Activated effector memory CD4-positive, alpha-beta T cell treated with anti-CD3 and anti-CD28 coated beads, Interleukin-2, amount 50 U/mL, for 16 hours (primary cell): ENCODE measurements around the gene TRIM13.
"Not testable (repeated sequence)": the region's sequence is repeated elsewhere in the genome, so short reads cannot be mapped to it uniquely, and the experiment has no call there.

Source experiments
- DNase-seq: peaks from one replicate; pipeline ENCODE4 v3.0.0-alpha.2; 2020

Gene TRIM13

DNA sequence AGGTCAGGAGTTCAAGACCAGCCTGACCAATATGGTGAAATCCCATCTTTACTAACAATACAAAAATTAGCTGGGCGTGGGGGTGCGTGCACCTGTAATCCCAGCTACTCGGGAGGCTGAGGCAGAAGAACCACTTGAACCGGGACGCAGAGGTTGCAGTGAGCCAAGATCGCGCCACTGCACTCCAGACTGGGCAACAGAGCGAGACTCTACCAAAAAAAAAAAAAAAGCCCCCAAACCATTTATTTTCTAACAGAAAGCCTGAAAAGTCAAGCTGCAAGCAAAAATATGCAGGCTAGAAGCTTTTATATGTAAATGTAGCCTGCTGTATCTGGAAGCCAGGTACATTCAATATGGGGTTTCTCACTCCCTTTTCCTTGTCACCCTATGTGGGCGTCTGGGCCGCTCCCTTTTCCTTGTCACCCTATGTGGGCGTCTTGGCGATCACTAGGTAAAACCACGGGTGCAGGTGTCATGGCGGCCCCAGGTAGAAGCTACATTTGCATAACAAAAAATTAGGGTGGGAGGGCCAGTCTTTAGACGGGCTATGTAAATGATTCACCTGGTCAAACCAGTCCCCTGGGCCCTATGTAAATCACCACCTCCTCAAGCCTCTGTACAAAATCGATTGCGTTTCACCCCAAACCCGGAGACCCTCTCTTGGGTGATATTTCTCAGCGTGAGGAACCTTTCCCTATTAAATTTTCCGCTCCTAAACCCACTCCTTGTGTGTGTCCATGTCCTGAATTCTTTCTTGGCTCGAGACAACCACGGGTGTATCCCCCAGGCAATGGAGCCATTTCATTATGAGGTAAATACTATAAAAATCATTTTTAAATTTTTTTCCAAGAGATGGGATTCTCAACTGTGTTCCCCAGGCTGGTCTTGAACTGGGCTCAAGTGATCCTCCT lies 2.1 kb downstream of the TRIM13 start:
- DNase-seq = no peak

- no peak for DNase-seq
Observed at GRCh38 chr13:50001287-50001686, 4.4 kb downstream of the TRIM13 start.

DNA sequence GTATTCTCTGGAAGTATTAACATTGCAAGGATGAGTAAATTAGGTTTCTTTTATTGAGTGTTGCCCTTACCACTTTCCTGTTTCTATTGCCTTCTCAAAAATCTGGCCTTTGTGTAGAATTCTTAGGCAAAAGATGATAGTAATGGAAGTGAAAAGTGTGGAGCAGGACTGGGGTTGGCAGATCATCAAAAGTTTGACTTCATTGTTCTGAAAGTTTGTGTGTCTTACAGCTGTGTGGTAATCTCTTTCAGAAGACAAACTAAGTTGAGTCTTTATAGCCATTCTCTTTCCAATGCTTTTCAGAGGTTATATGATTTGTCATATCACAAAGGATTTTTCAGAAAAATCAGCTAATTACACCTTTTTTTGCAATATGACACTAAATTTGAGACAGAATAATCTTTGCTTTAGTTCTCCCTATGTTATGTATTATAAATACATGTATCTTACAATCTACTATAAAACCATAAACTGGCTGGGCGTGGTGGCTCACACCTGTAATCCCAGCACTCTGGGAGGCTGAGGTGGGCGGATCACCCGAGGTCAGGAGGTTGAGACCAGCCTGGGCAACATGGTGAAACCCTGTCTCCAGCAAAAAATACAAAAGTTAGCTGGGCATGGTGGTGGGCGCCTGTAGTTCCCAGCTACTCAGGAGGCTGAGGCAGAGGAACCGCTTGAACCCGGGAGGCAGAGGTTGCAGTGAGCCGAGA lies 9.7 kb downstream of the TRIM13 start:
- DNase-seq = no peak

DNA sequence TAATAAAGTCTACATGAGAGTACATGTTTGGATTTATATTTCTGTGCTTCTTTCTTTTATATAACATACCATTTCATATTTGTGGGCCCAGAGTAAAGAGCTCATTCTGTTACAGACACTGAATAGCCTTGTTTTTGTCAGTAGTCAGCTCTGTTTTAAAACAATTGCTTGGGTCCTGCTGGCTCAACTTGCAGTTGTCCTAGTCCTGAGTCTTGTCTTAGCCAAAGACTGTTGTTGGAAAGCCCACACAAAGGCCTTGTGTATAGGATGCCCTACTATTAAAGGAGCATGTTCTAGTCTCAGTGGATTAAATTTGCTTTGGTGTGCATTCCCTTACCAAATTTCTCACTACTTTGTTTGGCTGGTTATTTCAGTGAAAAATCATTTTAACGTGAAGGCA lies 14.6 kb downstream of the TRIM13 start:
- no peak for DNase-seq

DNA sequence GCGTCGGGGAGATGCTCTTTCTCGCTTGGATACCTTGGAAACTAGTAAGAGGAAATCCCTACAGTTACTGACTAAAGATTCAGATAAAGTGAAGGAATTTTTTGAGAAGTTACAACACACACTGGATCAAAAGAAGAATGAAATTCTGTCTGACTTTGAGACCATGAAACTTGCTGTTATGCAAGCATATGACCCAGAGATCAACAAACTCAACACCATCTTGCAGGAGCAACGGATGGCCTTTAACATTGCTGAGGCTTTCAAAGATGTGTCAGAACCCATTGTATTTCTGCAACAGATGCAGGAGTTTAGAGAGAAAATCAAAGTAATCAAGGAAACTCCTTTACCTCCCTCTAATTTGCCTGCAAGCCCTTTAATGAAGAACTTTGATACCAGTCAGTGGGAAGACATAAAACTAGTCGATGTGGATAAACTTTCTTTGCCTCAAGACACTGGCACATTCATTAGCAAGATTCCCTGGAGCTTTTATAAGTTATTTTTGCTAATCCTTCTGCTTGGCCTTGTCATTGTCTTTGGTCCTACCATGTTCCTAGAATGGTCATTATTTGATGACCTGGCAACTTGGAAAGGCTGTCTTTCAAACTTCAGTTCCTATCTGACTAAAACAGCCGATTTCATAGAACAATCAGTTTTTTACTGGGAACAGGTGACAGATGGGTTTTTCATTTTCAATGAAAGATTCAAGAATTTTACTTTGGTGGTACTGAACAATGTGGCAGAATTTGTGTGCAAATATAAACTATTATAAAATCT lies 15.7 kb downstream of the TRIM13 start:
- DNase-seq = no peak

GRCh38 chr13:50014386-50014785 lies 17.5 kb downstream of the TRIM13 start:
- no peak for DNase-seq

DNA sequence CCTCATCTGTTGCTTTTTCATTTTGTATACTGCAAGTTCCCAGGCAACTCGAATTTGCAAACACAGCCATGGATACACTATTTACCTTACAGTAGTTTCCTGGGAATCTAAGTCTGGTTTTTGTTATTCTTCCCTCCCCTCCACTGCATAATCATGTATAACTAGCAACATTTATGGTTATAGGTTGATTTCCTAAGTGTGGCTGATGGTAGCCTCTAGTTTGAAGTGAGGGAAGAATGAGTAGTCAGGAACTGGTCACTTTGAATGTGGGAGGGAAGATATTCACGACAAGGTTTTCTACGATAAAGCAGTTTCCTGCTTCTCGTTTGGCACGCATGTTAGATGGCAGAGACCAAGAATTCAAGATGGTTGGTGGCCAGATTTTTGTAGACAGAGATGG lies 18.4 kb downstream of the TRIM13 start, which contains the start of gene KCNRG:
Gene KCNRG (plus strand): TSS at position 187 of the 400 bp plus-strand sequence. CDS start 50 bp downstream, at position 237.
- DNase-seq = no peak

- no peak for DNase-seq
Observed at GRCh38 chr13:50015750-50016149, 18.9 kb downstream of the TRIM13 start.

GRCh38 chr13:50016444-50016843 lies 19.6 kb downstream of the TRIM13 start:
- DNase-seq = no peak

DNA sequence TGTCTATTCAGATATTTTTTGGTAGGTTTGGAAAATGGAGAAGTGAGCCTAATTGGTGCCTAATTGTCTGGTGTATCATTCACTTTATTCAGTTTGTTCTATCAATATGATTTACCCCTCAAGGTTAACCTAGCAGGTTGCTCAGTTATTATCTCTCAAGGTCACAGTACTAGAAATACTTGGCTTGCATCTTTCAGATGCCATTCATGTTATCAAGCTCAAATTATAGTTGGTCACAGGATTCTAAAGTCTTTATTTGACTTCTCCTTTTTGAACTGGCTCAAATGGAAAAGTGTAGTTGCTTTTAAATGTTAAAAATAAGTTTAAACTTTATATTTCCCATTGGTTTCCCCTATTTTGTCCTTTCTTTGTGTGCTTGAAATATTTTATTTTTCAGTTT lies 21.0 kb downstream of the TRIM13 start:
- no peak for DNase-seq

DNA sequence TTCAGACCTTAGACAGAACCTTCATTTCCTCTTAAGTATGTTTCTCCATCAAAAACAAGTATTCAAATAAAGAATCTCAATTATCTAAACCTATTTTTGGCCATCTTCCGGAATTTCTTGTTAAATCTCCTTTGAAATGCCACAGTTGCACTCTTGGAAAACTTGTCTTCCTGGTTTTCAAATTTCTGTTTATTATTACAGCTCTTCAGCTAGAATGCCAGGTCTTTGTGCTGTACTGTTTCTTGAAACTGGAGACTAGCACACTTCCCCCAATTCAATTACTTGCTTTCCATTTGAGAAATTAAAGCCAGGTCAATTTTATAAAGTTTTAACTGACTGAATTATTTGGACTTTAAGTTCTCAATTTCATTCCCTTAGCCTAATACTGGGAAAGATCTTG lies 28.6 kb downstream of the TRIM13 start:
- DNase-seq = no peak

GRCh38 chr13:50026788-50027473 lies 30.1 kb downstream of the TRIM13 start:
- DNase-seq = no peak

DNA sequence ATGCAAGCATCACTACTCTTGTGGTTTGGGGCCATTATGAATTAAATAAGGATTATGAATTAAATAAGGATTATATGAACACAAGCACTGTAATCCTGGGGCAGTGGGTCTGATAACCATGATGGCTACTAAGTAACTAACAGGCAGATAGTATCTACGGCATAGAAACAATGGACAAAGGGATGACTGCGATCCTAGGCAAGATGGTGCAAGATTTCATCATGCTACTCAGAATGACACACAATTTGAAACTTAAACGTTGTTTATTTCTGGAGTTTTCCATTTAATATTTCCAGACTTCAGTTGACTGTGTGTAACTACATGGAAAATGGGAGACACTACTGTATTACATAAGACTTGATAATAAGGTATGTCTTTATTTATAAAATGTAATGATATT lies 33.5 kb downstream of the TRIM13 start:
- no peak for DNase-seq

DNA sequence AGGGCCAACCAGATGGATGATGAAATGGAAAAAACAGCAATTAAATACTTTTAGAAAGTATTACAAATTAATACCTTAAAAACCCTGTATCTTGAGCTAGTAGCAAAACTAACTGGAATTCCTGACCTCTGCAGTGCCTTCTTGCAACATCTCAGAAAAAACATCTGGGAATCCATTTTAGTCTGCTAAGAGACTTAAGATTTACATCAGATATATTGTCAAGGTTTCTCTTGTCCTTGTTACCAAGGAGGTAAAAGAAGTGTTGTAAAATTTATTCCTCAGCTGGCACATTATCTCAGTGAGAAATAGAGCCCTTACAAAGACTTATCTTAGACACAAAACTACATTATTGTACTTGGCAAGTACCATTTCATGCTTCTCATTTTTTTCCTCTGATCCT lies 36.9 kb downstream of the TRIM13 start:
- no peak for DNase-seq

DNA sequence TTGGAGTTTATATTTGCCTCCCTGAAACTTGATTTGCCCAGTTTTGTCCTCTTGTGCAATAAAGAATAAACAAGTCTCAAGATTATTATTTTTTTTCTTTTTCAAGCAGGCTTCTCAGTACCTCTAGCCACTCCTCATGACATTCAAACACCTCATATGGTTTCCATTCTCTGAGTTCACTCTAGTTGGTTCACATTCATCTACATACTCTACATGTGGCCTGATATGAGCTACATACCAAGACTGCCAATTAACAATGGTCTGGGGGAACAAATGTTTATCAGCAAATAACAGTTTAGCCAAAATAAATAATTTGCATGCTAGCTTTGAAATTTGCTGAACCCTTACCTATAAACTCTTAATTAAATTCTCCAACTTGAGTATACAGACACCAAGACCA lies 40.9 kb downstream of the TRIM13 start:
- DNase-seq = no peak

- no peak for DNase-seq
Observed at GRCh38 chr13:50038266-50038665, 41.4 kb downstream of the TRIM13 start.

DNA sequence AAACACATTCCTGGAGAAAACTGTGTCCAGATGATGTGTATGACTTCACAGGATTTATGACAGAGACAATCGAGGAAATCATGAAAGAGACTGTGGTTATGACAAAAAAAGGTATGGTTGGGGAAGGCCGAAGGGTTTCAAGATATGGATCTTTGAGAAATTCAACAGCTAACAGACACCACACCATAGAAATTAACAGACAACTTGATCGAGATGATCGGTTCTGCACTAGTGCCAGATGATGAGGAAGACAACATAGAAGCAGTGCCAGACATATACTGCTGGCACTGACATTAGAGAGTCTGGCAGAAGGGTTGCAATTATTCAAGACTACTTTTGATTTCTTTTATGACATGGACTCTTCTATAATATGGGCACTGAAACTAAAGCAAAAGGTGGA lies 55.6 kb downstream of the TRIM13 start:
- DNase-seq = no peak

DNA sequence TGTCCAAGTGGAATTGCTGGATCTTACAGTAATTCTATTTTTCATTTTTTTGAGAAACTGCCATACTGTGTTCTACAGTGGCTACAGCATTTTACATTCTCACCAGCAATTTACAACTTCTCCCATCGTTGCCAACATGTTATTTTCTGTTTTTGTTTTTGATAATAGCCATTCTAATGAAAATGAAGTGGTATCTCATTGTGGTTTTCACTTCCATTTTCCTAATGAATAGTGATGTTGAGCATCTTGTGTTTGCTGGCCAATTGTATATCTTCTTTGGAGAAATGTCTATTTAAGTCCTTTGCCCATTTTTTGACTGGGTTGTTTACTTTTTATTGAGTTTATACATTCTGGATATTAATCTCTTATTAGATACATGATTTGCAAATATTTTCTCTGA lies 57.0 kb downstream of the TRIM13 start:
- no peak for DNase-seq

- DNase-seq = no peak
Observed at GRCh38 chr13:50055454-50055853, 58.6 kb downstream of the TRIM13 start.

GRCh38 chr13:50060718-50061117 lies 63.9 kb downstream of the TRIM13 start:
- DNase-seq = no peak

GRCh38 chr13:50062336-50062735 lies 65.5 kb downstream of the TRIM13 start:
- DNase-seq = not testable (repeated sequence)

- DNase-seq = no peak
Observed at GRCh38 chr13:50065712-50066111, 68.9 kb downstream of the TRIM13 start.
